SU-DHL-6 (cell line): Measurements from ENCODE around the gene GABBR2.

ENCODE experiments used
- H2AFZ ChIP-seq: fragments of 200-600 bp; sonication (generic); 2 replicates; pipeline ENCODE4 v1.6.1; 2014; ENCODE audit warnings: low read depth, mild to moderate bottlenecking, moderate library complexity, mixed read lengths, antibody characterized with exemption, low read length; ENCODE audit not compliant: severe bottlenecking
- H3F3A ChIP-seq: fragments of 200-600 bp; shearing (Covaris generic); 2 replicates; pipeline ENCODE4 v1.6.0; 2016; ENCODE audit warnings: antibody characterized with exemption, mild to moderate bottlenecking; ENCODE audit not compliant: insufficient read depth
- H3K27ac ChIP-seq: fragments of 200-600 bp; sonication (generic); 2 replicates; pipeline ENCODE4 v1.5.1; 2016; ENCODE audit warnings: low read depth, mild to moderate bottlenecking, low read length, moderate library complexity, mixed read lengths
- H3K27me3 ChIP-seq: fragments of 200-600 bp; sonication (generic), shearing (Covaris generic); 2 replicates; pipeline ENCODE4 v1.6.0; 2014; ENCODE audit warnings: mild to moderate bottlenecking, low read length
- H3K36me3 ChIP-seq: fragments of 200-600 bp; sonication (generic); 2 replicates; pipeline ENCODE4 v1.6.1; 2014; ENCODE audit warnings: mild to moderate bottlenecking, low read length, mixed read lengths
- H3K4me2 ChIP-seq: fragments of 300-600, 200-600 bp; shearing (Covaris generic), sonication (generic); 2 replicates; pipeline ENCODE4 v1.6.0; 2014; ENCODE audit warnings: low read length, low read depth, mild to moderate bottlenecking; ENCODE audit not compliant: poor library complexity, severe bottlenecking
- H3K4me3 ChIP-seq: fragments of 200-600 bp; sonication (generic); 2 replicates; pipeline ENCODE4 v1.5.1; 2014; ENCODE audit warnings: antibody characterized with exemption, low read length, mild to moderate bottlenecking, mixed read lengths; ENCODE audit not compliant: insufficient read depth, poor library complexity, severe bottlenecking
- H3K79me2 ChIP-seq: fragments of 200-600 bp; sonication (generic); 2 replicates; pipeline ENCODE4 v1.6.1; 2014; ENCODE audit warnings: mild to moderate bottlenecking, low read length, moderate library complexity; ENCODE audit not compliant: insufficient read depth
- H3K9ac ChIP-seq: fragments of 200-600 bp; sonication (generic); 2 replicates; pipeline ENCODE4 v1.7.0; 2014; ENCODE audit warnings: mild to moderate bottlenecking, low read length
- H3K9me2 ChIP-seq: fragments of 200-600 bp; sonication (generic); replicated peaks from 2 replicates; pipeline ENCODE4 v1.6.1; 2014; ENCODE audit warnings: low read length; ENCODE audit not compliant: insufficient read depth
- H3K9me3 ChIP-seq: fragments of 200-600 bp; sonication (generic); 2 replicates; pipeline ENCODE4 v1.6.1; 2014; ENCODE audit warnings: low read length, mixed read lengths; ENCODE audit not compliant: insufficient read depth
- H4K20me1 ChIP-seq: fragments of 200-600 bp; sonication (generic); 2 replicates; pipeline ENCODE4 v1.6.1; 2014; ENCODE audit warnings: low read depth, mild to moderate bottlenecking, antibody characterized with exemption, low read length, moderate library complexity, mixed read lengths
- EZH2phosphoT487 ChIP-seq: fragments of 200-600 bp; sonication (generic), shearing (Covaris generic); conservative IDR thresholded peaks from 2 replicates; pipeline ENCODE4 v1.6.1; 2018; ENCODE audit warnings: mild to moderate bottlenecking, antibody characterized with exemption, low read length, moderate library complexity, mixed read lengths
- TF ChIP-seq, protein P1 (sequence below): fragments of 200-600 bp; sonication (generic); IDR thresholded peaks from one replicate; pipeline ENCODE4 v1.5.1; 2017; ENCODE audit warnings: antibody characterized with exemption, mild to moderate bottlenecking, low read length, moderate library complexity; ENCODE audit not compliant: insufficient read depth, poor library complexity, severe bottlenecking

The GABBR2 gene

DNA sequence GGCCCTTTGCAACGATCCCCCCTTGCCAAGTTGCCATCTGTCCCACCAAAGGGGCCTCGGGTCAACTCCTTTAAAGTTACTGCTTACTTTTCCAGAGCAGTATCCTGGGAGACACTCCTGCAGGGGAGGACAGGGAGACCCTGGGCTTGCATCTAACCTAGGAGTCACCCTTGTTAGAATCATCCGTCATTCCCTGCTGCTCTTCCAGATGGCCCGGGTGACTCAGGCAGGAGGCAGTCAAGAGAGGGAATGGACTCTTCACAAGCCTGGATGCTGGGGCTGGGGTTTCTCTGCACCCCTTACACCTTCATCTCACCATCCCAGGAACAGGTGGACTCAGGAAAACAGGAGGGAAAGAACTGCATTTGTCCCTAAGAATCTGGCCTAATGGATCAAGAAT lies 175.6 kb downstream of the GABBR2 start:
- H2AFZ ChIP-seq: no peak overlapping the region
- H3K36me3 ChIP-seq: no peaks in the 10 kb centered on the region
- H3F3A ChIP-seq: no peaks in the 10 kb centered on the region
- no peaks in the 10 kb centered on the region for H4K20me1 ChIP-seq
- no peaks in the 10 kb centered on the region for H3K9me2 ChIP-seq
- H3K4me2 ChIP-seq: no peak overlapping the region
- H3K27me3 ChIP-seq: no peaks in the 10 kb centered on the region
- H3K9me3 ChIP-seq: no peaks in the 10 kb centered on the region
- TF ChIP-seq, protein P1, sequence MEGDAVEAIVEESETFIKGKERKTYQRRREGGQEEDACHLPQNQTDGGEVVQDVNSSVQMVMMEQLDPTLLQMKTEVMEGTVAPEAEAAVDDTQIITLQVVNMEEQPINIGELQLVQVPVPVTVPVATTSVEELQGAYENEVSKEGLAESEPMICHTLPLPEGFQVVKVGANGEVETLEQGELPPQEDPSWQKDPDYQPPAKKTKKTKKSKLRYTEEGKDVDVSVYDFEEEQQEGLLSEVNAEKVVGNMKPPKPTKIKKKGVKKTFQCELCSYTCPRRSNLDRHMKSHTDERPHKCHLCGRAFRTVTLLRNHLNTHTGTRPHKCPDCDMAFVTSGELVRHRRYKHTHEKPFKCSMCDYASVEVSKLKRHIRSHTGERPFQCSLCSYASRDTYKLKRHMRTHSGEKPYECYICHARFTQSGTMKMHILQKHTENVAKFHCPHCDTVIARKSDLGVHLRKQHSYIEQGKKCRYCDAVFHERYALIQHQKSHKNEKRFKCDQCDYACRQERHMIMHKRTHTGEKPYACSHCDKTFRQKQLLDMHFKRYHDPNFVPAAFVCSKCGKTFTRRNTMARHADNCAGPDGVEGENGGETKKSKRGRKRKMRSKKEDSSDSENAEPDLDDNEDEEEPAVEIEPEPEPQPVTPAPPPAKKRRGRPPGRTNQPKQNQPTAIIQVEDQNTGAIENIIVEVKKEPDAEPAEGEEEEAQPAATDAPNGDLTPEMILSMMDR: no peak
- no peak for TF ChIP-seq EZH2phosphoT487
- no peak overlapping the region for H3K9ac ChIP-seq
- no peaks in the 10 kb centered on the region for H3K79me2 ChIP-seq
- no peak overlapping the region for H3K27ac ChIP-seq
- no peak overlapping the region for H3K4me3 ChIP-seq

DNA sequence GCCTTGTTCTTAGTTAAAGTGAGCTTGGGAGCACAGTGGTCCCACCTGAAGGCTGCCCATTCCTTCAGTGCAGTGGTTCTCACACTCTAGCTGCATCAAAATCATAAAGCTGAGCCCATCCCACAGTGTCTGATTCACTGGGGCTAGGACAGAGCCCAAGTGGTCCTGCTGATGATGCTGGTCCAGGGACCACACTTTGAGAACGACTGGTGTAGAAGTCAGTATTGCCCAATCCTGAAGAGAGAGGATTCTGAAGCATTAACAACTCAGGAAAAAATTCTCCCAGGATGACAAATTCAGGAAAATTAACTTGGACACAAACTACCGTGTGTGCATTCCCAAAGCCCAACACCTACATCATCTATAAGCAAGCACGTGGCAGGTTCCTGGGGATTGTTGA lies 176.2 kb downstream of the GABBR2 start:
- no peaks in the 10 kb centered on the region for H3K9me2 ChIP-seq
- no peak overlapping the region for H2AFZ ChIP-seq
- no peak overlapping the region for H3K4me3 ChIP-seq
- TF ChIP-seq, protein P1: no peak
- no peak for TF ChIP-seq EZH2phosphoT487
- no peaks in the 10 kb centered on the region for H4K20me1 ChIP-seq
- no peaks in the 10 kb centered on the region for H3K79me2 ChIP-seq
- H3K4me2 ChIP-seq: no peak overlapping the region
- no peak overlapping the region for H3K27ac ChIP-seq
- no peak overlapping the region for H3K9ac ChIP-seq
- H3K36me3 ChIP-seq: no peaks in the 10 kb centered on the region
- H3K9me3 ChIP-seq: no peaks in the 10 kb centered on the region
- H3F3A ChIP-seq: no peaks in the 10 kb centered on the region
- H3K27me3 ChIP-seq: no peaks in the 10 kb centered on the region

- no peaks in the 10 kb centered on the region for H3K9me2 ChIP-seq
- H3F3A ChIP-seq: no peaks in the 10 kb centered on the region
- H4K20me1 ChIP-seq: no peaks in the 10 kb centered on the region
- H3K27ac ChIP-seq: no peak overlapping the region
- TF ChIP-seq EZH2phosphoT487: no peak
- TF ChIP-seq, protein P1: no peak
- H3K9ac ChIP-seq: no peak overlapping the region
- no peaks in the 10 kb centered on the region for H3K27me3 ChIP-seq
- H3K36me3 ChIP-seq: no peaks in the 10 kb centered on the region
- no peak overlapping the region for H2AFZ ChIP-seq
- no peaks in the 10 kb centered on the region for H3K9me3 ChIP-seq
- H3K79me2 ChIP-seq: no peaks in the 10 kb centered on the region
- no peak overlapping the region for H3K4me3 ChIP-seq
- H3K4me2 ChIP-seq: no peak overlapping the region
These were observed 176.6 kb downstream of the GABBR2 start for GRCh38 chr9:98532147-98532546.
